CD4-positive, CD25-positive, alpha-beta regulatory T cell (primary cell): ENCODE data around the gene SLC38A3. TPM values are rescaled to one million over a fixed set of nuclear protein-coding genes. Genes with fewer than 3 reads are reported as not detected.

Experiments used
- ATAC-seq, 2 donors: fragments of 150-1000 bp; cut with Tn5 transposase; one replicate each; pipeline ENCODE4 v1.10.0; 2021; ENCODE audit warnings: low read depth in 2 of 2, moderate number of reproducible peaks in 2 of 2, moderate library complexity in 1 of 2
- DNase-seq, 3 donors: peaks; one replicate each; pipeline versions ENCODE4 v3.0.0 to v3.0.0-alpha.2; 2012 to 2022; ENCODE audit warnings: mixed read lengths in 1 of 3
- H3K27ac ChIP-seq: one replicate; pipeline ENCODE4 v1.7.0; 2013; ENCODE audit warnings: mild to moderate bottlenecking, low read length; ENCODE audit not compliant: insufficient read depth, poor library complexity, severe bottlenecking
- H3K27me3 ChIP-seq: one replicate; pipeline ENCODE4 v1.7.0; 2013; ENCODE audit warnings: low read length; ENCODE audit not compliant: control insufficient read depth, insufficient read depth
- H3K36me3 ChIP-seq: one replicate; pipeline ENCODE4 v1.7.0; 2013; ENCODE audit warnings: mild to moderate bottlenecking, low read length, moderate library complexity; ENCODE audit not compliant: control insufficient read depth, insufficient read depth
- H3K4me1 ChIP-seq: 2 replicates; pipeline ENCODE4 v1.7.0; 2013; ENCODE audit warnings: mild to moderate bottlenecking, low read length; ENCODE audit not compliant: insufficient read depth, control insufficient read depth, poor library complexity, severe bottlenecking
- H3K4me3 ChIP-seq: one replicate; pipeline ENCODE4 v1.7.0; 2013; ENCODE audit warnings: low read depth, mild to moderate bottlenecking, low read length, moderate library complexity
- H3K9me3 ChIP-seq, 2 experiments: 1 replicate in 1 of 2; 2 replicates in 1 of 2; pipeline ENCODE4 v1.7.0; 2013; ENCODE audit warnings: low read length in 2 of 2, mild to moderate bottlenecking in 1 of 2, moderate library complexity in 1 of 2; ENCODE audit not compliant: control insufficient read depth in 2 of 2
- H3K27ac Mint-ChIP-seq, 3 donors: one replicate each; pipeline ENCODE4 v1.8.0; 2020 to 2022; ENCODE audit warnings: mild to moderate bottlenecking in 3 of 3, mixed read lengths in 3 of 3, moderate library complexity in 2 of 3
- H3K27me3 Mint-ChIP-seq: one replicate; pipeline ENCODE4 v1.8.0; 2022; ENCODE audit warnings: mild to moderate bottlenecking, mixed read lengths
- H3K36me3 Mint-ChIP-seq: one replicate; pipeline ENCODE4 v1.8.0; 2020; ENCODE audit warnings: mixed read lengths
- H3K4me1 Mint-ChIP-seq, 4 donors: one replicate each; pipeline ENCODE4 v1.8.0; 2020 to 2022; ENCODE audit warnings: mixed read lengths in 4 of 4, mild to moderate bottlenecking in 1 of 4
- H3K4me3 Mint-ChIP-seq, 4 donors: one replicate each; pipeline ENCODE4 v1.8.0; 2020 to 2022; ENCODE audit warnings: mild to moderate bottlenecking in 4 of 4, mixed read lengths in 4 of 4, moderate library complexity in 3 of 4
- H3K9me3 Mint-ChIP-seq, 7 donors: one replicate each; pipeline ENCODE4 v1.8.0; 2020 to 2022; ENCODE audit warnings: mixed read lengths in 7 of 7, mild to moderate bottlenecking in 3 of 7, moderate library complexity in 2 of 7
- polyA plus RNA-seq, 4 donors: library from polyadenylated mRNA; unstranded; fragments of 300-500 nt; fragmentation: Illumina TruSeq; gene quantifications; one replicate each; pipeline ENCODE4 v1.2.3, GENCODE V29; 2021
- total RNA-seq: library from RNA; stranded (reverse); gene quantifications from one replicate; pipeline ENCODE4 v1.2.3, GENCODE V29; 2022

The SLC38A3 gene
- not detected for total RNA-seq
- not detected for polyA plus RNA-seq

DNA sequence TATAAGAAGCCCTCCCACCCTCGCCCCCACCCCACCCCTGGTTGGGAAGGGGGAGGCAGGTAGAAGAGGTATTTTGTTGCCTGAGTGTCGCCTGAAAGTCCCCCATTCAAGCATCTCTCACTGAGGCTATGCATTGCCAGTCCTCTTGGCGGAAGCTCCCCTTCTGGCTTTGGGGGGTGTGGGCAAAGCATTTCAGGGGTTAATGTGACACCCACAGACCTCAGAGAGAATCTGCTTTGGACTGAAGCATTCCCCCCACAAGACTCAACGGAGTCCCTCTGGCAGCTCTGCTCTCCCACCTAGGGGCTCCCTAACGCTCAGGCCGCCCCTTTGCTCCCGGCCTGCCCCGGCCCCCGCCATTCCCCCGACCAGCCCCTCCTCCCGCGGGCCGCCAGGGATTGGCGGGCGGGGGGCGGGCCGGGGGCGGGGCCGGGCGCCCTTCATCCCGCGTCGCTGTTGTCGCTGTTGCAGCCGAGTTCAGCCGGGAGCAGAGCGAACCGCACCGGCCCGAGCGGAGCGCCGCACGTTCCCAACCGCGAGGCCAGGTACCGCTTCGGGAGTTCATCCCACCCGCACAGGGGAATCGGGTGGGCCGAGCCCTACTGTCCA is at the start of gene SLC38A3:
Gene SLC38A3 (plus strand): TSS at position 468 of the 609 bp plus-strand sequence. CDS start 8,929 bp downstream, outside the sequence.
- H3K36me3 Mint-ChIP-seq, result no peaks in the 10 kb centered on the region
- Histone ChIP-seq H3K27ac (no peak within 1 kb of the TSS), H3K27me3 (peaks cover 6% of the 10 kb centered on the region), H3K9me3 (no peaks in the 10 kb centered on the region), H3K4me3 (no peak within 1 kb of the TSS), H3K36me3 (no peaks in the 10 kb centered on the region), H3K4me1 (peaks cover 8% of the 10 kb centered on the region)
- ATAC-seq, result peak in 1 of 2 donors; percentile 30
- peaks cover 0 to 2% (median 0%) of the 10 kb centered on the region in 7 donors for H3K9me3 Mint-ChIP-seq
- H3K27me3 Mint-ChIP-seq, result peaks cover 59% of the 10 kb centered on the region
- H3K4me1 Mint-ChIP-seq, result peaks cover 0 to 5% (median under 1%) of the 10 kb centered on the region in 4 donors
- H3K27ac Mint-ChIP-seq, result no peak within 1 kb of the TSS
- no peak for DNase-seq
- H3K4me3 Mint-ChIP-seq, result peak within 1 kb of the TSS in 1 of 4 donors; percentile 33

DNA sequence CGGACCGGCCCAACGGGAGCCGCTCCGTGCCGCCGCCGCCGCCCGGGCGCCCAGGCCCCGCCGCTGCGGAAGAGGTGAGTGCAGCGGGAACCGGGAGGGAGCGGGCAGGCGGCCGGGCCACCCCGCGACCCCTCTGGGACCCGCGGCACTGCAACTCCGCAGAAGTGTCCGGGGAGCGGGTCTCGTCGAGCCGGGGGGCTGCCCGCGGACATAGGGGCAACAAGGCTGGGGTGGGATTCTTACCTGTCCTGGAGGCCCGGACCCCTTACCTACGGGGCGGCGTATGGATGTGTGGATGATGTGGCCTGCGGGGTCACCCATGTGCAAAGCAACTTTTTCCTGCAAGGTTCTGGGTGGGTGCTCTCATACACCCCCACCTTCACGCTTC is 49.6 kb upstream of the SLC38A3 start:
- H3K27ac Mint-ChIP-seq, result no peak overlapping the region

DNA sequence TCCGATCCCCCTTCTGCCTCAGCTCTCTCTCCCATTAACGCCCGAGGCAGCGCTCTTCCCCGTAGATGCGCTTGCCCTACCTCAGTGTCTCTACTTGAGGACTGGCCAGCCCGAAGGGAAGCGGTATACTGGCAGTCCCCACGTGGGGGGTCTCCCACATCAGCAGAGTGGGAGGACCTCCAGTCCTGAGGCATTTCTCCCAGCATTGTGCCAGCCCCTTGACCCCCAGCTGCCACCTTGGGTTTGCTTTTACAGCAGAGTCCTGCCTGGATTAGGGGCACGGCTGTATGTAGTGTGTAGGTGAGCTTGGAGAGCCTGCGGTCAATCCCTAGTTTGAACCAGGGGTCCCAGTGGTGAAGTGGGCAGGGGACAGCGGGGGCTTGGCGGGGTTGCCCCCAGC is 49.2 kb upstream of the SLC38A3 start:
- H3K36me3 ChIP-seq, result no peaks in the 10 kb centered on the region
- no peak overlapping the region for H3K27ac ChIP-seq
- peaks cover 14% of the 10 kb centered on the region for H3K4me1 ChIP-seq
- Mint-ChIP-seq H3K27ac (no peak overlapping the region), H3K27me3 (peaks cover 64% of the 10 kb centered on the region), H3K4me3 (peak overlapping the region; percentile 77 to 90 (median 80)), H3K36me3 (no peaks in the 10 kb centered on the region), H3K9me3 (peaks cover 0 to 4% (median 0%) of the 10 kb centered on the region in 7 donors), H3K4me1 (peaks cover 0 to 19% (median 8%) of the 10 kb centered on the region in 4 donors)
- peaks cover 11% of the 10 kb centered on the region for H3K27me3 ChIP-seq
- no peaks in the 10 kb centered on the region for H3K9me3 ChIP-seq
- no peak for DNase-seq
- no peak for ATAC-seq
- no peak overlapping the region for H3K4me3 ChIP-seq

More for the DNA sequence above, 49.6 kb upstream of the SLC38A3 start:
- H3K27ac ChIP-seq, result no peak overlapping the region
- peaks cover 14% of the 10 kb centered on the region for H3K4me1 ChIP-seq
- H3K27me3 ChIP-seq, result peaks cover 11% of the 10 kb centered on the region
- ATAC-seq, result no peak
- no peaks in the 10 kb centered on the region for H3K36me3 ChIP-seq
- DNase-seq, result no peak
- H3K27me3 Mint-ChIP-seq, result peaks cover 65% of the 10 kb centered on the region
- no peak overlapping the region for H3K4me3 ChIP-seq
- H3K4me3 Mint-ChIP-seq, result peak overlapping the region; percentile 77 to 90 (median 80)
- peaks cover 0 to 4% (median 0%) of the 10 kb centered on the region in 7 donors for H3K9me3 Mint-ChIP-seq
- H3K9me3 ChIP-seq, result no peaks in the 10 kb centered on the region
- no peaks in the 10 kb centered on the region for H3K36me3 Mint-ChIP-seq
- H3K4me1 Mint-ChIP-seq, result peaks cover 0 to 19% (median 8%) of the 10 kb centered on the region in 4 donors

GRCh38 chr3:50156549-50157493 is 48.2 kb upstream of the SLC38A3 start:
- no peaks in the 10 kb centered on the region for H3K36me3 Mint-ChIP-seq

GRCh38 chr3:50157827-50158529 is 47.1 kb upstream of the SLC38A3 start:
- Mint-ChIP-seq H3K27me3 (peaks cover 51% of the 10 kb centered on the region), H3K9me3 (peaks cover 0 to 3% (median 0%) of the 10 kb centered on the region in 7 donors), H3K27ac (no peak overlapping the region), H3K4me3 (peak overlapping the region in 1 of 4 donors; percentile 61), H3K36me3 (no peaks in the 10 kb centered on the region), H3K4me1 (peaks cover 0 to 19% (median 8%) of the 10 kb centered on the region in 4 donors)
- no peaks in the 10 kb centered on the region for H3K9me3 ChIP-seq
- no peaks in the 10 kb centered on the region for H3K36me3 ChIP-seq
- H3K27me3 ChIP-seq, result peaks cover 11% of the 10 kb centered on the region
- H3K27ac ChIP-seq, result no peak overlapping the region
- peaks cover 14% of the 10 kb centered on the region for H3K4me1 ChIP-seq
- DNase-seq, result no peak
- H3K4me3 ChIP-seq, result no peak overlapping the region
- ATAC-seq, result no peak

More at GRCh38 chr3:50156549-50157493, 48.2 kb upstream of the SLC38A3 start:
- H3K36me3 ChIP-seq, result no peaks in the 10 kb centered on the region
- Mint-ChIP-seq H3K9me3 (peaks cover 0 to 3% (median 0%) of the 10 kb centered on the region in 7 donors), H3K27me3 (peaks cover 59% of the 10 kb centered on the region), H3K27ac (no peak overlapping the region), H3K4me3 (peak overlapping the region in 3 of 4 donors; percentile 43 to 90 (median 77)), H3K4me1 (peaks cover 0 to 19% (median 8%) of the 10 kb centered on the region in 4 donors)
- no peaks in the 10 kb centered on the region for H3K9me3 ChIP-seq
- no peak overlapping the region for H3K27ac ChIP-seq
- H3K27me3 ChIP-seq, result peaks cover 11% of the 10 kb centered on the region
- no peak for ATAC-seq
- H3K4me1 ChIP-seq, result peaks cover 14% of the 10 kb centered on the region
- DNase-seq, result no peak
- no peak overlapping the region for H3K4me3 ChIP-seq

- Mint-ChIP-seq H3K4me3 (no peak overlapping the region), H3K4me1 (peaks cover 0 to 16% (median 5%) of the 10 kb centered on the region in 4 donors), H3K27me3 (peaks cover 44% of the 10 kb centered on the region), H3K36me3 (no peaks in the 10 kb centered on the region), H3K9me3 (peaks cover 0 to 3% (median 0%) of the 10 kb centered on the region in 7 donors), H3K27ac (no peak overlapping the region)
- H3K9me3 ChIP-seq, result no peaks in the 10 kb centered on the region
- peaks cover 14% of the 10 kb centered on the region for H3K4me1 ChIP-seq
- H3K4me3 ChIP-seq, result no peak overlapping the region
- H3K27me3 ChIP-seq, result peaks cover 5% of the 10 kb centered on the region
- DNase-seq, result no peak
- no peak for ATAC-seq
- no peaks in the 10 kb centered on the region for H3K36me3 ChIP-seq
- H3K27ac ChIP-seq, result no peak overlapping the region
These were observed 46.4 kb upstream of the SLC38A3 start for GRCh38 chr3:50158530-50159146.

DNA sequence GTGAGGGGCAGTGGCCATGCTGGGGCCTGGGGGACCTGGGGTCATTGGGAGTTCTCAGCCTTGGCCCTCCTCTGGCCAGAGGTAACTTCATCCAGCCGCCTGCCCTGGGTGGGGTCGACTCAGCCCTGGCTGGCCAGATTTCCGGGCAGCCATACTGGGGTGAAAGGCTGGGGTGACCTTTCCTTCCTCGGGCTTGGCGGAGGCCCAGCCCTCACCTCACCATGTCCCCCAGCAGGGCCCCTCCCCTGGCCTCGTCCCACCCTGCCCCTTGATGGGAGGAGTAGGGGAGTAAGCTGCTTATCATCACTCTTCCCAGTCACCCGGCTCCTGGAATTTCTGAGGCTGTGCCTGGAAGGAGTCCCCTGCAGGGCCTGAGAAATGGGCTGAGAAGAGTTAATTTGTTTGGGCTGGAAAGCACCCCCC is 44.5 kb upstream of the SLC38A3 start:
- H3K27ac ChIP-seq, result no peak overlapping the region
- Mint-ChIP-seq H3K4me3 (no peak overlapping the region), H3K27ac (no peak overlapping the region), H3K27me3 (peaks cover 35% of the 10 kb centered on the region), H3K9me3 (peaks cover 0 to 3% (median 0%) of the 10 kb centered on the region in 7 donors), H3K36me3 (no peaks in the 10 kb centered on the region), H3K4me1 (peaks cover 0 to 9% (median 3%) of the 10 kb centered on the region in 4 donors)
- H3K36me3 ChIP-seq, result no peaks in the 10 kb centered on the region
- H3K4me1 ChIP-seq, result peaks cover 4% of the 10 kb centered on the region
- no peak for DNase-seq
- ATAC-seq, result no peak
- H3K27me3 ChIP-seq, result no peaks in the 10 kb centered on the region
- H3K9me3 ChIP-seq, result no peaks in the 10 kb centered on the region
- no peak overlapping the region for H3K4me3 ChIP-seq
